H1 (cell line): Measurements from ENCODE around the gene OR13J1. TPM values are rescaled to one million over a fixed set of nuclear protein-coding genes. Genes with fewer than 3 reads are reported as not detected.

Source experiments
- CTCF ChIA-PET: fragments of 300-600 bp; sonication (Branson Sonifier 250); formaldehyde crosslinking; loops from one replicate; lab custom pipeline; 2021; ENCODE audit not compliant: partially characterized antibody; lab: Charles Lee
- POLR2A ChIA-PET: fragments of 300-600 bp; sonication (Branson Sonifier 250); formaldehyde crosslinking; loops from one replicate; lab custom pipeline; 2021; ENCODE audit warnings: inconsistent platforms; ENCODE audit not compliant: partially characterized antibody; lab: Charles Lee
- DNase-seq, 2 experiments: peaks; one replicate each; pipeline versions ENCODE4 v3.0.0 to v3.0.0-alpha.2; 2010 to 2022; ENCODE audit warnings: low spot score in 2 of 2, low read depth in 1 of 2, mixed read lengths in 1 of 2
- FAIRE-seq: peaks from 2 replicates; lab custom pipeline; 2011; peaks lifted over from hg19 to GRCh38; lab: Jason Lieb, UNC
- H2AFZ ChIP-seq: 2 replicates; pipeline ENCODE4 v1.8.1; 2012; ENCODE audit warnings: low read length, inconsistent platforms
- H2AK5ac ChIP-seq: 2 replicates; pipeline ENCODE4 v1.6.1; 2013; ENCODE audit warnings: low read depth, low read length
- H2BK120ac ChIP-seq: replicated peaks from 2 replicates; pipeline ENCODE3; 2013; ENCODE audit warnings: low read depth, low read length, inconsistent platforms
- H2BK12ac ChIP-seq: 2 replicates; pipeline ENCODE4 v1.6.1; 2013; ENCODE audit warnings: low read depth, low read length
- H2BK15ac ChIP-seq: 2 replicates; pipeline ENCODE4 v1.6.1; 2013; ENCODE audit warnings: low read length
- H2BK20ac ChIP-seq: 2 replicates; pipeline ENCODE4 v1.6.1; 2013; ENCODE audit warnings: low read length
- H2BK5ac ChIP-seq: 2 replicates; pipeline ENCODE4 v1.6.1; 2013; ENCODE audit warnings: low read depth, low read length
- H3K14ac ChIP-seq: 2 replicates; pipeline ENCODE4 v1.6.1; 2013; ENCODE audit warnings: inconsistent platforms; ENCODE audit not compliant: insufficient read length
- H3K18ac ChIP-seq: 2 replicates; pipeline ENCODE4 v1.6.1; 2013; ENCODE audit warnings: low read length; ENCODE audit errors: extremely low read depth
- H3K23ac ChIP-seq: 2 replicates; pipeline ENCODE4 v1.6.1; 2013; ENCODE audit warnings: inconsistent platforms; ENCODE audit not compliant: insufficient read length
- H3K23me2 ChIP-seq: 2 replicates; pipeline ENCODE4 v1.6.1; 2013; ENCODE audit warnings: low read depth, low read length
- H3K27ac ChIP-seq: 2 replicates; pipeline ENCODE4 v1.6.1; 2011; ENCODE audit warnings: low read depth, low read length, inconsistent platforms
- H3K27me3 ChIP-seq, 4 experiments: replicated peaks in 1 of 4; 1 replicate in 1 of 4; 2 replicates in 3 of 4; pipeline versions ENCODE4 v1.6.1 to v1.8.1; 2011 to 2013; ENCODE audit warnings: low read length in 3 of 4, mild to moderate bottlenecking in 3 of 4, inconsistent platforms in 2 of 4, mixed read lengths in 2 of 4, moderate library complexity in 1 of 4; ENCODE audit not compliant: control insufficient read depth in 3 of 4, insufficient read depth in 3 of 4; ENCODE audit errors: extremely low read depth in 1 of 4
- H3K36me3 ChIP-seq, 4 experiments: 2 replicates each; pipeline versions ENCODE4 v1.6.1 to v1.8.1; 2011 to 2013; ENCODE audit warnings: mild to moderate bottlenecking in 4 of 4, low read length in 3 of 4, moderate library complexity in 2 of 4, control low read depth in 1 of 4, inconsistent platforms in 1 of 4; ENCODE audit not compliant: insufficient read depth in 4 of 4, control insufficient read depth in 2 of 4
- H3K4ac ChIP-seq: replicated peaks from 2 replicates; pipeline ENCODE3; 2013; ENCODE audit warnings: low read length, low read depth, mixed read lengths, inconsistent platforms; ENCODE audit not compliant: insufficient read length
- H3K4me1 ChIP-seq, 4 experiments: replicated peaks in 1 of 4; 1 replicate in 1 of 4; 2 replicates in 3 of 4; pipeline versions ENCODE4 v1.6.1 to v1.8.1; 2011 to 2013; ENCODE audit warnings: low read length in 3 of 4, inconsistent platforms in 2 of 4, mixed read lengths in 1 of 4; ENCODE audit not compliant: insufficient read depth in 4 of 4, control insufficient read depth in 3 of 4
- H3K4me2 ChIP-seq, 2 experiments: 2 replicates each; pipeline versions ENCODE4 v1.6.1 to v1.8.1; 2011 to 2013; ENCODE audit warnings: low read depth in 2 of 2, low read length in 2 of 2, control low read depth in 1 of 2, inconsistent platforms in 1 of 2, mild to moderate bottlenecking in 1 of 2; ENCODE audit not compliant: insufficient read depth in 1 of 2
- H3K4me3 ChIP-seq, 4 experiments: fragments of 200-600, 300-600 bp in 1 of 4; sonication (generic), shearing (Covaris generic), sonication (Bioruptor Twin) in 1 of 4; 2 replicates each; pipeline versions ENCODE4 v1.5.1 to v1.8.1; 2011 to 2016; ENCODE audit warnings: low read length in 4 of 4, low read depth in 3 of 4, control low read depth in 2 of 4, inconsistent platforms in 2 of 4, mild to moderate bottlenecking in 2 of 4, mixed read lengths in 1 of 4, moderate library complexity in 1 of 4; ENCODE audit not compliant: insufficient read depth in 2 of 4; ENCODE audit errors: extremely low read depth in 1 of 4
- H3K56ac ChIP-seq: replicated peaks from 2 replicates; pipeline ENCODE3; 2013; ENCODE audit warnings: low read depth, mild to moderate bottlenecking, mixed read lengths, low read length, inconsistent platforms; ENCODE audit not compliant: insufficient read length
- H3K79me1 ChIP-seq: 2 replicates; pipeline ENCODE4 v1.6.1; 2013; ENCODE audit warnings: low read depth, low read length, control low read depth
- H3K79me2 ChIP-seq, 2 experiments: 2 replicates each; pipeline versions ENCODE4 v1.6.1 to v1.8.1; 2012 to 2013; ENCODE audit warnings: low read length in 2 of 2, mild to moderate bottlenecking in 2 of 2, inconsistent platforms in 1 of 2; ENCODE audit not compliant: insufficient read depth in 2 of 2, control insufficient read depth in 1 of 2
- H3K9ac ChIP-seq, 4 experiments: replicated peaks in 1 of 4; 1 replicate in 1 of 4; 2 replicates in 3 of 4; pipeline versions ENCODE4 v1.6.1 to v1.8.1; 2011 to 2013; ENCODE audit warnings: low read depth in 3 of 4, low read length in 3 of 4, control low read depth in 2 of 4, mild to moderate bottlenecking in 2 of 4, moderate library complexity in 2 of 4, inconsistent platforms in 1 of 4; ENCODE audit errors: extremely low read depth in 1 of 4
- H3K9me3 ChIP-seq, 2 experiments: 2 replicates each; pipeline versions ENCODE4 v1.6.1 to v1.8.1; 2012 to 2013; ENCODE audit warnings: mild to moderate bottlenecking in 2 of 2, moderate library complexity in 2 of 2, control low read depth in 1 of 2, inconsistent platforms in 1 of 2, low read depth in 1 of 2, low read length in 1 of 2, mixed read lengths in 1 of 2; ENCODE audit not compliant: insufficient read depth in 2 of 2
- H4K20me1 ChIP-seq, 2 experiments: replicated peaks in 1 of 2; 2 replicates each; pipeline versions ENCODE3 to v1.8.1; 2011 to 2013; ENCODE audit warnings: inconsistent platforms in 2 of 2, low read length in 2 of 2, mild to moderate bottlenecking in 1 of 2; ENCODE audit not compliant: insufficient read depth in 2 of 2, control insufficient read depth in 1 of 2
- H4K5ac ChIP-seq: 2 replicates; pipeline ENCODE4 v1.6.1; 2013; ENCODE audit warnings: low read length, low read depth, mixed read lengths, inconsistent platforms; ENCODE audit not compliant: insufficient read length
- H4K8ac ChIP-seq: 2 replicates; pipeline ENCODE4 v1.8.0; 2013; ENCODE audit warnings: mild to moderate bottlenecking, moderate library complexity, low read length, inconsistent platforms; ENCODE audit not compliant: insufficient read depth; ENCODE audit errors: extremely low read depth
- H4K91ac ChIP-seq: replicated peaks from 2 replicates; pipeline ENCODE3; 2013; ENCODE audit warnings: low read length, mixed read lengths, inconsistent platforms; ENCODE audit not compliant: insufficient read length
- BCL11A ChIP-seq, 2 experiments: IDR thresholded peaks; one replicate each; pipeline ENCODE4 v1.6.1; 2011; ENCODE audit warnings: low read depth in 2 of 2, low read length in 2 of 2, mild to moderate bottlenecking in 2 of 2
- BRCA1 ChIP-seq: IDR thresholded peaks from 2 replicates; pipeline ENCODE4 v1.6.1; 2012; ENCODE audit warnings: low read depth, low read length, improper control_type of control experiment
- CHD2 ChIP-seq: IDR thresholded peaks from 2 replicates; pipeline ENCODE4 v1.6.1; 2012; ENCODE audit warnings: low read length, improper control_type of control experiment
- CREB1 ChIP-seq: IDR thresholded peaks from 2 replicates; pipeline ENCODE4 v1.6.1; 2012; ENCODE audit warnings: inconsistent platforms
- CTBP2 ChIP-seq: IDR thresholded peaks from 2 replicates; pipeline ENCODE4 v1.7.0; 2011; ENCODE audit warnings: borderline replicate concordance, mild to moderate bottlenecking, moderate library complexity, mixed read lengths, low read length; ENCODE audit not compliant: insufficient read depth, insufficient read length
- JUN ChIP-seq: IDR thresholded peaks from 2 replicates; pipeline ENCODE4 v1.6.1; 2011; ENCODE audit warnings: low read depth, mild to moderate bottlenecking, improper control_type of control experiment, low read length
- SP1 ChIP-seq: IDR thresholded peaks from 2 replicates; pipeline ENCODE4 v1.6.1; 2011; ENCODE audit warnings: low read depth, low read length
- WGBS, 2 experiments: shearing (Covaris generic) in 1 of 2; methylation state at CpG; one replicate each; pipeline versions ENCODE4 v1.1.6 to v1.1.7; 2013 to 2015; ENCODE audit warnings: low lambda C conversion rate in 2 of 2, mixed read lengths in 2 of 2, inconsistent platforms in 1 of 2, low coverage in 1 of 2, missing lambda C conversion rate in 1 of 2; ENCODE audit not compliant: insufficient replicate concordance in 2 of 2, insufficient coverage in 1 of 2, insufficient read length in 1 of 2; ENCODE audit errors: extremely low coverage in 1 of 2, missing lambda C conversion rate in 1 of 2; 5-methylcytosine and 5-hydroxymethylcytosine counted together
- polyA plus RNA-seq, 7 experiments: library from polyadenylated mRNA; depleted of rRNA in 3 of 7; stranded (reverse) in 5 of 7; unstranded in 2 of 7; fragments of >200 nt in 5 of 7; fragments of 200-250 nt in 2 of 7; gene quantifications; 1 replicate in 5 of 7; 2 replicates in 1 of 7; 4 replicates in 1 of 7; pipeline versions ENCODE4 v1.2.1 to v1.2.3, GENCODE V29; 2011 to 2013; ENCODE audit warnings: missing spikeins in 2 of 7, mixed read lengths in 2 of 7
- total RNA-seq: library from RNA; stranded (reverse); fragmentation: NEBNext Ultra II Directional; extraction: Animal tissue kit (Norgen Biotek cat#: 25700); gene quantifications from 2 replicates; pipeline ENCODE4 v1.2.1, GENCODE V29; 2021
- TF ChIP-seq, protein P1 (sequence below): IDR thresholded peaks from 2 replicates; pipeline ENCODE4 v1.6.1; 2012; ENCODE audit warnings: inconsistent platforms
- TF ChIP-seq, protein P2 (sequence below): IDR thresholded peaks from 2 replicates; pipeline ENCODE4 v1.6.1; 2011; ENCODE audit warnings: low read length, improper control_type of control experiment
- TF ChIP-seq, protein P3 (sequence below), 3 experiments: IDR thresholded peaks; 1 replicate in 2 of 3; 2 replicates in 1 of 3; pipeline versions ENCODE4 v1.5.1 to v1.6.1; 2011; ENCODE audit warnings: low read length in 3 of 3, mild to moderate bottlenecking in 3 of 3, inconsistent platforms in 2 of 3, low read depth in 1 of 3, moderate library complexity in 1 of 3; ENCODE audit not compliant: insufficient read depth in 1 of 3; ENCODE audit errors: control extremely low read depth in 1 of 3

OR13J1 gene
- total and polyA plus RNA-seq, 2 of the 8 experiments (the other 6 are each of a cell fraction or from before 2014, with no cell fraction given), result not detected

DNA sequence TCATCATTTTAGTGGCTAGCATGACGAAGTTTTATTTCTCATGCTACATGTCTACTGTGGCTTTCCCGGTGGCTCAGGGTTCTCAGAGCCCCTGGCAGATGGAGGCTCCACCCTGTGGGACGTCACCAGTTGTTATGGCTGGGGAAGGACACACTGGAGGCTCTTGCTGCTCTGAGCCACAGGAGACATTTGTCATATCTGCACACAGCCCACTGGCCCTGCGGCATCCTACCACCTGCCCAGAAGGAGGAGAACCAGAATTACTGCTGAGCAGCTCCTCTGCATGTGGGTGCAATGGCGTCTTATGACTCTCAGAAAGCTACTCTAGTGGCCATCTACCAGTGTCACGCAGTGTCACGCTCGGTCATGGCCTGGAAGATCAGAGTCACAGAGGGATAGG lies 6.6 kb downstream of the OR13J1 start:
- Histone ChIP-seq H4K91ac (no peak overlapping the region), H3K23me2 (no peaks in the 10 kb centered on the region; the same call in 1 of the 2 replicates), H2BK5ac (no peak overlapping the region), H2AFZ (no peak overlapping the region), H4K8ac (no peak overlapping the region), H3K27ac (no peak overlapping the region), H3K9me3 (no peaks in the 10 kb centered on the region), H3K18ac (no peak overlapping the region), H3K4me3 (no peak overlapping the region), H2BK15ac (no peak overlapping the region), H3K14ac (no peak overlapping the region), H3K9ac (no peak overlapping the region), H3K27me3 (peaks cover 0 to 2% (median 0%) of the 10 kb centered on the region in 4 experiments; a peak in 1 of 7 replicates), H3K23ac (no peak overlapping the region), H3K79me1 (no peaks in the 10 kb centered on the region), H3K56ac (no peak overlapping the region), H3K79me2 (no peaks in the 10 kb centered on the region), H3K4me1 (peaks cover 0 to 3% (median under 1%) of the 10 kb centered on the region in 4 experiments; a peak in 4 of 7 replicates), H3K4me2 (no peak overlapping the region), H4K5ac (no peak overlapping the region), H3K4ac (no peak overlapping the region), H2BK120ac (no peak overlapping the region), H2BK12ac (0 out of 2 replicates have a peak overlapping the region, but pooled peaks have one; percentile 2), H2AK5ac (no peak overlapping the region), H4K20me1 (no peaks in the 10 kb centered on the region), H2BK20ac (no peak overlapping the region), H3K36me3 (no peaks in the 10 kb centered on the region)
- DNase-seq, result no peak
- WGBS, 2 experiments, result 75% methylated on average over 8 of the region's 8 CpGs; no CpG with 5 or more reads in 1 of the 2 experiments
- CTCF ChIA-PET, result interaction anchor here (1.0 to 5.3 kb wide), 11 partner anchors 9 to 41 kb away, joined by 3 to 25 read pairs (median 4); no protein-coding TSS in a partner anchor
- no peak for FAIRE-seq
- POLR2A ChIA-PET, result interaction anchor here (0.6 to 7.4 kb wide), 8 partner anchors 8 to 85 kb away, joined by 3 to 43 read pairs (median 3); partner anchors contain the start of gene HINT2
- no peak for TF ChIP-seq SP1
- TF ChIP-seq JUN, result no peak
- no peak for TF ChIP-seq BCL11A (IDR thresholded peaks at IDR 0.05; ENCODE audit: low read depth in 2 of 2, low read length in 2 of 2)
- TF ChIP-seq, protein P1, sequence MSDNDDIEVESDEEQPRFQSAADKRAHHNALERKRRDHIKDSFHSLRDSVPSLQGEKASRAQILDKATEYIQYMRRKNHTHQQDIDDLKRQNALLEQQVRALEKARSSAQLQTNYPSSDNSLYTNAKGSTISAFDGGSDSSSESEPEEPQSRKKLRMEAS, result no peak
- no peak for TF ChIP-seq CTBP2
- no peak for TF ChIP-seq CHD2
- TF ChIP-seq, protein P2, sequence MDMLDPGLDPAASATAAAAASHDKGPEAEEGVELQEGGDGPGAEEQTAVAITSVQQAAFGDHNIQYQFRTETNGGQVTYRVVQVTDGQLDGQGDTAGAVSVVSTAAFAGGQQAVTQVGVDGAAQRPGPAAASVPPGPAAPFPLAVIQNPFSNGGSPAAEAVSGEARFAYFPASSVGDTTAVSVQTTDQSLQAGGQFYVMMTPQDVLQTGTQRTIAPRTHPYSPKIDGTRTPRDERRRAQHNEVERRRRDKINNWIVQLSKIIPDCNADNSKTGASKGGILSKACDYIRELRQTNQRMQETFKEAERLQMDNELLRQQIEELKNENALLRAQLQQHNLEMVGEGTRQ, result no peak
- TF ChIP-seq BRCA1, result no peak
- TF ChIP-seq, protein P3, sequence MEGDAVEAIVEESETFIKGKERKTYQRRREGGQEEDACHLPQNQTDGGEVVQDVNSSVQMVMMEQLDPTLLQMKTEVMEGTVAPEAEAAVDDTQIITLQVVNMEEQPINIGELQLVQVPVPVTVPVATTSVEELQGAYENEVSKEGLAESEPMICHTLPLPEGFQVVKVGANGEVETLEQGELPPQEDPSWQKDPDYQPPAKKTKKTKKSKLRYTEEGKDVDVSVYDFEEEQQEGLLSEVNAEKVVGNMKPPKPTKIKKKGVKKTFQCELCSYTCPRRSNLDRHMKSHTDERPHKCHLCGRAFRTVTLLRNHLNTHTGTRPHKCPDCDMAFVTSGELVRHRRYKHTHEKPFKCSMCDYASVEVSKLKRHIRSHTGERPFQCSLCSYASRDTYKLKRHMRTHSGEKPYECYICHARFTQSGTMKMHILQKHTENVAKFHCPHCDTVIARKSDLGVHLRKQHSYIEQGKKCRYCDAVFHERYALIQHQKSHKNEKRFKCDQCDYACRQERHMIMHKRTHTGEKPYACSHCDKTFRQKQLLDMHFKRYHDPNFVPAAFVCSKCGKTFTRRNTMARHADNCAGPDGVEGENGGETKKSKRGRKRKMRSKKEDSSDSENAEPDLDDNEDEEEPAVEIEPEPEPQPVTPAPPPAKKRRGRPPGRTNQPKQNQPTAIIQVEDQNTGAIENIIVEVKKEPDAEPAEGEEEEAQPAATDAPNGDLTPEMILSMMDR (IDR thresholded peaks at IDR 0.05; ENCODE audit: control extremely low read depth in 1 of 3, insufficient read depth in 1 of 3, low read depth in 1 of 3, low read length in 3 of 3), result no peak
- TF ChIP-seq CREB1, result no peak
